Ectodermal cell (in vitro differentiated cells): ENCODE results near the gene PATE2.

Experiments used
- H3K27ac ChIP-seq: 2 replicates; pipeline ENCODE4 v1.7.0; 2013; ENCODE audit warnings: mild to moderate bottlenecking, low read depth, low read length; ENCODE audit not compliant: insufficient read depth, poor library complexity, severe bottlenecking
- H3K27me3 ChIP-seq: 2 replicates; pipeline ENCODE4 v1.7.0; 2013; ENCODE audit warnings: mild to moderate bottlenecking, low read length; ENCODE audit not compliant: insufficient read depth, control insufficient read depth, poor library complexity, severe bottlenecking
- H3K36me3 ChIP-seq: one replicate; pipeline ENCODE4 v1.7.0; 2013; ENCODE audit warnings: low read length; ENCODE audit not compliant: control insufficient read depth, insufficient read depth
- H3K4me1 ChIP-seq: one replicate; pipeline ENCODE4 v1.7.0; 2013; ENCODE audit warnings: low read length; ENCODE audit not compliant: control insufficient read depth, insufficient read depth
- H3K4me3 ChIP-seq: 2 replicates; pipeline ENCODE4 v1.7.0; 2013; ENCODE audit warnings: low read depth, low read length, control low read depth; ENCODE audit not compliant: insufficient read depth
- H3K9me3 ChIP-seq: 2 replicates; pipeline ENCODE4 v1.7.0; 2013; ENCODE audit warnings: mild to moderate bottlenecking, low read length, moderate library complexity; ENCODE audit not compliant: control insufficient read depth
- WGBS, 2 experiments: methylation state at CpG; one replicate each; pipeline ENCODE4 v1.1.7; 2013; ENCODE audit warnings: missing lambda C conversion rate in 2 of 2; 5-methylcytosine and 5-hydroxymethylcytosine counted together

PATE2 gene

DNA sequence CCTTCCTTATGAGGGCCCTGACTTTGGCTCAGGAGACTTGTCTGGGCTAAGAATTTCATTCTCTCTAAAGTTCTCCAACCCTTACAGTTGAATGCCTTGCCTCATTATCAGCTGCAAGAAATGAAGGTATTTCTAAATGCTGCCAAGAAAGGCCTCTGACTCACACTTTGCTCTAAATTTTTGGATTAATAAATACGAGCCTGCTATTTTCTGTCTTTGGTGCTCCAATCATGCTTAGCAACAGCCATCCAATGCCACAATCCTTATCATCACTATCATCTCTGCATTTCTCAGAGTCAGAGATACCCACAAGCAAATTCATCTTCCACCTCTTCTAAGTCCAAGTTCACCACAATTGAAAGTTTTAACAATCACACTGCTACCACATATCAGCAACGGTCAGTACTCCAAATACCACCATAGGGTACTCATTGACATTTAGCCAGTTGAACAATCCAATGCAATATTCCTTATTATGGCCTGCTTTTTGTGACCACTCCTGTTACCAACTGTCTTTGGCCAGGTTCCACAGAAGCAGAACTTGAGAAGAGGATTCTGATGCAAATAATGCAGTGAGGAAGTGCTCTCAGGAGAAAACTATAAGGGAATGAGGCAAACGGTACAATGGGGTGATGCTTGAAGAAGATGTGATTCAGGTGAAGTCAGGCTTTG lies 5.7 kb downstream of the PATE2 start:
- WGBS, 2 experiments, result 92 to 96% methylated on average over 3 of the region's 3 CpGs
- no peaks in the 10 kb centered on the region for H3K9me3 ChIP-seq
- H3K4me3 ChIP-seq, result no peak overlapping the region
- no peaks in the 10 kb centered on the region for H3K36me3 ChIP-seq
- no peaks in the 10 kb centered on the region for H3K27me3 ChIP-seq
- H3K27ac ChIP-seq, result no peak overlapping the region
- H3K4me1 ChIP-seq, result no peaks in the 10 kb centered on the region

DNA sequence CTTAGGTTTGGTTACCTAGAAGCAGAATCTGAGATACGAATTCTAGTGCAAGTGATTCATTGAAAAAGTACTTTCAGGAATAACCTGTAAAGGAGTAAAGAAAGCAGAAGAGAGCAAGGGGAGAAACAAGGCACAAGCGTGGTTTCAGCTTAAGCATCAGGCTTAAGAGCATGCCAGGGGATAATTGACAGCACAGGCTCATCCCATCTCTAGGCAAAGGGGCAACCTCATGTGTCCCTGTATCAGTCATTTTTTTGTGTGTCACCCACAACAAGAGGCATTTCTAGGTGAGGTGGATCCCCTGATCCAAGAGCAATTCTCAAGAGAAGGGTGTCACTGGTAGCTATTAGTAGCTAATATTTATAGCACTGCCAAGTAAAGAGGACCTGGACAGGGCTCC lies 8.0 kb downstream of the PATE2 start:
- WGBS, 2 experiments, result 82 to 93% methylated on average over 2 of the region's 2 CpGs
- H3K4me3 ChIP-seq, result no peak overlapping the region
- H3K27me3 ChIP-seq, result no peaks in the 10 kb centered on the region
- no peaks in the 10 kb centered on the region for H3K4me1 ChIP-seq
- no peaks in the 10 kb centered on the region for H3K36me3 ChIP-seq
- H3K9me3 ChIP-seq, result no peaks in the 10 kb centered on the region
- no peak overlapping the region for H3K27ac ChIP-seq

DNA sequence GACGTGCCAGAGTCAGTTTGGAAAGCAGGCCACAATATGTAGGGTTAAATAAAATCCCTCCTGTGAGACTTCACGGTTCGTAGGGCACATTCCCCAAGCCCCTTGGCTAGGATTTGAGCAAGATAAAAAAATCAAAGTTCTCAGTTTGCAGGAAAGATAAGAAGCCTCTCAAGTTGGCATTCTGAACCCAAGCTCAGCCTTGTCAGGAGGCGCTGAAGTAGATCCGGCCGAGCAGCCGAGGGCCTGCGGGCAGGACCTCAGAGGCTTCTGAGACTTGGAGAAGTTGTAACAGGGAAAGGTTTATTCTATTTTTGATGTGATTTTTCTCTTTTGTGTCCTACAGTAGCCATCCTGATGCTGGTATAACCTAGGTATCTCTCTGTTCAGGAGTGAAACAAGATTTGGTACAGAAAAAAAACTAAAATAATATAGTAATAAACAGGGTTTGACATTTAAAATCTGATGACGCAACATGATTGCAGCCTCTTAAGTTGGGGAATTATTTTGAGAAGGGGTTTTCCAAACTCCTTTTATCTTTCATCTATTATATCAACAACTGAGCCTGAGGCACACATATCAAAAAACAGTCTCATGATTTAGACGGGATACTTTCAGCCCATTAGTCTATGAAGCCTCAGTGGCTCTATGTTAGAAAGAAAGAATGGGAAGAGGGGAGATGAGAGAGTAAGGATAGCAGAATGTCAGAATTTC lies 10.1 kb downstream of the PATE2 start:
- Histone ChIP-seq H3K27me3 (no peaks in the 10 kb centered on the region), H3K27ac (no peak overlapping the region), H3K36me3 (no peaks in the 10 kb centered on the region), H3K9me3 (no peaks in the 10 kb centered on the region), H3K4me1 (no peaks in the 10 kb centered on the region), H3K4me3 (no peak overlapping the region)
- 85 to 87% methylated on average over 9 to 10 of the region's 10 CpGs for WGBS, 2 experiments

DNA sequence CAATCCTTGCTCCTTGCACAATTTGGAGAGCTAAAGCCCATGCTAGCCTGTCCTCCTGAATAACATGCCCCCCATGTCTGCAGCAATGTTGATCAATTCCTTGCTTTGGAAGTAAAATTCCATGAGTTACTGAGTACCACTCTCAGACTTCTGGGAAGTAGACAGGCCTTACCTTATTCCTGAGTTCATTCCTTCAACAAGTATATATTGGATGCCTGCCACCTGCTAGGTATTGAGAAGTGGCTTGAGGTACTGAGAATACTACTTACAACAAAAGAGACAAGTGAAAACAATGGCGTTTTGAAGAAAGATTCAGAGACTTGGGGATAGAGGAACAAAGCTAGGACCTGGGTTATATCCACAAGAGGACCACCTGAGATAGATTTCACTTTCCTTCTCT lies 12.4 kb downstream of the PATE2 start:
- no peaks in the 10 kb centered on the region for H3K27me3 ChIP-seq
- H3K4me1 ChIP-seq, result no peaks in the 10 kb centered on the region
- H3K36me3 ChIP-seq, result no peaks in the 10 kb centered on the region
- no peak overlapping the region for H3K27ac ChIP-seq
- H3K9me3 ChIP-seq, result no peaks in the 10 kb centered on the region
- H3K4me3 ChIP-seq, result no peak overlapping the region
- WGBS, 2 experiments, result 81 to 83% methylated on average over 1 of the region's 1 CpG

DNA sequence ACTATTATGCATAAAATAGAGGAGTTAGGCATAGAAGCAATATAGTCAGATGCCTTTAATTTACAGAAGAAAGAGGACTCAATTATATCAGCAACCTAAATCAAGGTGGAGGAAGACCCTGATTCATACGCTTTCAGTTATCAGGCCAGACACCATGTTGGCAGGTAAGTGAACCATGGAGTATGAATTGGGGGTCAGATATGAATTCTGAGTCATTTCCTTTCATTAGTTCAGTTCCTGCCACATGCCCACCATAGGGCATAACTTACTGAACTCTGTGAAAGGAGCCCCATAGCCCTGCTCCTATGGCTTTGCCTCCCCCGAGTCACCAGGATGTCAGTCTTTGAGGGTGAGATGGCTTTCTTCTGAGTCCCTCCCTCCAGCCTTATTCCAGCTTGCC lies 15.1 kb downstream of the PATE2 start:
- no peaks in the 10 kb centered on the region for H3K4me1 ChIP-seq
- 93 to 98% methylated on average over 2 of the region's 2 CpGs for WGBS, 2 experiments
- H3K4me3 ChIP-seq, result no peak overlapping the region
- no peaks in the 10 kb centered on the region for H3K27me3 ChIP-seq
- H3K27ac ChIP-seq, result no peak overlapping the region
- H3K9me3 ChIP-seq, result no peaks in the 10 kb centered on the region
- no peaks in the 10 kb centered on the region for H3K36me3 ChIP-seq

DNA sequence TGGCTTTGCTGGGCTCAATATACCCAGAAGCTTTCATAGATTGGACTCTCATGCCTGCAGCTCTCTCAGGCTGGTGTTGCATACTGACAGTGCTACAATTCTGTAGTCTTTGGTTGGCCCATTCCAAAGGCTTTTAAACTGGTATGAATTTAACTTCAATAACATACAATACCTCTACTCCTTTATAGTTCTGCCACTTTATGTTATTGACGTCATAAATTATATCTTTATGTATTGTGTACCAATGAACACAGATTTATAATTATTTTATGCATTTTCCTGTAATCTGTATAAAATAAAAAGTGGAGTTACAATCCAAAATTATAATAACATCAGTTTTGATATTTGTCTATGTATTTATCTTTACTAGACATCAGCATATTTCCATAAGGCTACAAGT lies 16.2 kb downstream of the PATE2 start:
- H3K9me3 ChIP-seq, result no peaks in the 10 kb centered on the region
- no peaks in the 10 kb centered on the region for H3K4me1 ChIP-seq
- H3K4me3 ChIP-seq, result no peak overlapping the region
- WGBS, 2 experiments, result no CpG with 5 or more reads among the region's 1 CpG
- H3K27ac ChIP-seq, result no peak overlapping the region
- no peaks in the 10 kb centered on the region for H3K27me3 ChIP-seq
- H3K36me3 ChIP-seq, result no peaks in the 10 kb centered on the region

DNA sequence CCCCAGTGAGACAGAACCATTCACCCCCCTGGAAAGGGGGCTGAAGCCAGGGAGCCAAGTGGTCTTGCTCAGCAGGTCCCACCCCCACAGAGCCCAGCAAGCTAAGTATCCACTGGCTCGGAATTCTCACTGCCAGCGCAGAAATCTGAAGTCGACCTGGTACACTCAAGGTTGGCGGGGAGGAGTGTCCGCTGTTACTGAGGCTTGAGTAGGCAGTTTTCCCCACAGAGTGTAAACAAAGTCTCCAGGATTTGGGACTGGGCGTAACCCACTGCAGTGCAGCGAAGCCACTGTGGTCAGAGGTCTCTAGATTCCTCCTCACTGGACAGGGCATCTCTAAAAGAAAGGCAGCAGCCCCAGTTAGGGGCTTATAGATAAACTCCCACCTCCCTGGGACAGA lies 22.6 kb downstream of the PATE2 start:
- H3K27me3 ChIP-seq, result no peaks in the 10 kb centered on the region
- 88% methylated on average over 7 of the region's 7 CpGs for WGBS, 2 experiments
- H3K27ac ChIP-seq, result no peak overlapping the region
- no peaks in the 10 kb centered on the region for H3K9me3 ChIP-seq
- no peak overlapping the region for H3K4me3 ChIP-seq
- H3K4me1 ChIP-seq, result no peaks in the 10 kb centered on the region
- no peaks in the 10 kb centered on the region for H3K36me3 ChIP-seq

DNA sequence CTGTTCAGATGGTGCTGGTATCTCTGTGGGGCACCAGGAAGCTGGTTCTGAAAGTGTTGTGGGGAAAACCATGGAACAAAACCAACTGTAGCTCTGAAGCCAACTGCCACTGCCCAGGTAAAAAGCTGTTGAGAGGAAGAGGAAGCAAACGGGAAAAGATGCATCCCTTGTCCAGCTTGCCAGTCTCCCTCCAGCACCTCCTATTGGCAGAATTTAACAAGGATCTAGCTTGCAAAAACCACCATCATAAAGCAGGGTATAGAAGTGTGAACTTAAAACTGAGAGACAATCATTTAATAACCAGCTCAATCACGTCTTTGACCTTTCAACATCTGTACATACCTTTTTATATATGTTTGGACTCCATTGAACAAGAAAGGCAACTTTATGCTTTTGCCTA lies 28.0 kb downstream of the PATE2 start:
- H3K4me3 ChIP-seq, result no peak overlapping the region
- H3K4me1 ChIP-seq, result no peaks in the 10 kb centered on the region
- 46% methylated on average over 2 of the region's 2 CpGs for WGBS, 2 experiments
- no peaks in the 10 kb centered on the region for H3K27me3 ChIP-seq
- no peaks in the 10 kb centered on the region for H3K9me3 ChIP-seq
- no peak overlapping the region for H3K27ac ChIP-seq
- no peaks in the 10 kb centered on the region for H3K36me3 ChIP-seq

DNA sequence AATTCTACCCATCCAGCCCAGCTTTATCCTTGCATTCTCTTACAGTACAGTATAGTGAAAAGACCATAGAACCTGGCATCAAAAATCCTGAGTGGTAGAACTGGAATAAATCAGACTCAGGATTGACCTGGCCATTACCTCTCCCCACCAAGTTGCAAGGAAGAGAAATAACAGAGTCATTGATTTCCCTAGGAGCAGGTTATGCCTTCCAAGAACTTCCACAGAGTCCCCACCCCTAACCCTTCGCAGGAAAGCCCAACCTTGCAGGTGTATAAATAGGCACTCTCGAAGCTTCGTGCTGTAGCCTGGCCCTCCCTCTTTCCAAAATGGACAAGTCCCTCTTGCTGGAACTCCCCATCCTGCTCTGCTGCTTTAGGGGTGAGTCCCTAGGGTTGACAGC lies 32.6 kb downstream of the PATE2 start, which contains the start of gene PATE1:
Gene PATE1, plus strand, starts transcription at position 301 of the 400 bp plus-strand sequence. Its CDS starts 26 bp downstream, at position 327.
- no peak within 1 kb of the TSS for H3K4me3 ChIP-seq
- H3K9me3 ChIP-seq, result no peaks in the 10 kb centered on the region
- WGBS, 2 experiments, result 86 to 92% methylated on average over 3 of the region's 3 CpGs
- H3K36me3 ChIP-seq, result no peaks in the 10 kb centered on the region
- H3K27ac ChIP-seq, result no peak within 1 kb of the TSS
- no peaks in the 10 kb centered on the region for H3K4me1 ChIP-seq
- no peaks in the 10 kb centered on the region for H3K27me3 ChIP-seq

DNA sequence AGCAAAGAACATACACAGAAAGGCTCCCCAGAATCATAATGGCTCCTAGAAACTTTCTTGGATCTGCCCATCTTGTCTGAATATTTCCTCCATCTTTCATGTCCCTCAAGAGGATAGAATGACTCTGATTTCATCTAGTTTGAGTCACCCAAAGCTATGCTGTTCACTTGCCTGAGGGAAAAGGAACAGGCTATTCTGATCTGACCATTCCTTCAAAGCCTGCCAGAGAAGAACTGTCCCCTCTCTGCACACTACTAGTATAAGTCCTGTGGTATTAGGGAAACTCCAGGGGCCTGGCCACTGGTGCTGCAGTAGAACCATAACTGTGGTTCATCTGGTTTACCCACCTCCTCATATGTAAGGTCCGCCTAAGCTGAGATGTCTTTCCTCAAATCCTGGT lies 34.9 kb downstream of the PATE2 start:
- Histone ChIP-seq H3K9me3 (no peaks in the 10 kb centered on the region), H3K36me3 (no peaks in the 10 kb centered on the region), H3K27ac (no peak overlapping the region), H3K4me1 (no peaks in the 10 kb centered on the region), H3K4me3 (no peak overlapping the region), H3K27me3 (no peaks in the 10 kb centered on the region)
- WGBS, 2 experiments, result 97% methylated on average over 1 of the region's 1 CpG
